ENCODE data around the gene KHDRBS1. TPM values are rescaled to one million over a fixed set of nuclear protein-coding genes. Genes with fewer than 3 reads are reported as not detected.

KHDRBS1 gene
- polyA plus RNA-seq, 1 experiment, result 76.2 TPM

GRCh38 chr1:32007591-32007940 is 6.1 kb upstream of the KHDRBS1 start:
- no peak for DNase-seq (ENCODE audit: low read depth, low spot score)
- POLR2A ChIA-PET, result no interaction called here
- Histone ChIP-seq H3K4me3 (ENCODE audit: low read depth, low read length) (no peak overlapping the region), H3K27ac (ENCODE audit: low read depth, low read length) (no peak overlapping the region), H3K9me3 (ENCODE audit: control insufficient read depth, insufficient read depth, low read length) (no peaks in the 10 kb centered on the region; the same call in 1 of the 2 replicates), H3K27me3 (ENCODE audit: control insufficient read depth, insufficient read depth, low read length) (no peaks in the 10 kb centered on the region)
- no peak for TF ChIP-seq CTCF (IDR thresholded peaks at IDR 0.05; ENCODE audit: low read depth, low read length)
- CTCF ChIA-PET, result no interaction called here

GRCh38 chr1:32010246-32010645 is 3.4 kb upstream of the KHDRBS1 start:
- Histone ChIP-seq H3K4me3 (ENCODE audit: low read depth, low read length) (no peak overlapping the region), H3K9me3 (ENCODE audit: control insufficient read depth, insufficient read depth, low read length) (peaks cover 2% of the 10 kb centered on the region; the same call in 1 of the 2 replicates), H3K27ac (ENCODE audit: low read depth, low read length) (no peak overlapping the region), H3K27me3 (ENCODE audit: control insufficient read depth, insufficient read depth, low read length) (no peaks in the 10 kb centered on the region)
- ChIA-PET CTCF (no interaction called here), POLR2A (no interaction called here)
- no peak for TF ChIP-seq CTCF (IDR thresholded peaks at IDR 0.05; ENCODE audit: low read depth, low read length)
- no peak for DNase-seq (ENCODE audit: low read depth, low spot score)

GRCh38 chr1:32012709-32013385 is 821 bp upstream of the KHDRBS1 start:
- POLR2A ChIA-PET, result interaction anchor here (0.5 to 1.6 kb wide), 24 partner anchors 7 to 1115 kb away, joined by 3 to 10 read pairs (median 4); partner anchors contain the start of genes COL16A1, PTP4A2 and TMEM39B
- peaks cover 2% of the 10 kb centered on the region; the same call in 1 of the 2 replicates for H3K9me3 ChIP-seq (ENCODE audit: control insufficient read depth, insufficient read depth, low read length)
- no peaks in the 10 kb centered on the region for H3K27me3 ChIP-seq (ENCODE audit: control insufficient read depth, insufficient read depth, low read length)
- CTCF ChIA-PET, result interaction anchor here (0.8 to 5.7 kb wide), 2 partner anchors 9 to 97 kb away, joined by 8 to 34 read pairs; no protein-coding TSS in a partner anchor
- TF ChIP-seq CTCF (IDR thresholded peaks at IDR 0.05; ENCODE audit: low read depth, low read length), result no peak
- H3K27ac ChIP-seq (ENCODE audit: low read depth, low read length), result peak overlapping the region; percentile 95
- no peak for DNase-seq (ENCODE audit: low read depth, low spot score)
- peak overlapping the region; percentile 63 for H3K4me3 ChIP-seq (ENCODE audit: low read depth, low read length)

- Histone ChIP-seq H3K27ac (ENCODE audit: low read depth, low read length) (peak overlapping the region; percentile 96), H3K4me3 (ENCODE audit: low read depth, low read length) (peak overlapping the region; percentile 99), H3K9me3 (ENCODE audit: control insufficient read depth, insufficient read depth, low read length) (peaks cover 2% of the 10 kb centered on the region; the same call in 1 of the 2 replicates), H3K27me3 (ENCODE audit: control insufficient read depth, insufficient read depth, low read length) (no peaks in the 10 kb centered on the region)
- ChIA-PET POLR2A (interaction anchor here (0.6 to 1.8 kb wide), 5 partner anchors 34 to 58 kb away, joined by 3 to 10 read pairs (median 5); partner anchors contain the start of gene TMEM39B), CTCF (interaction anchor here (5.7 kb wide), 1 partner anchor 10 kb away, joined by 34 read pairs; no protein-coding TSS in a partner anchor)
- peak; percentile 20 for DNase-seq (ENCODE audit: low read depth, low spot score)
- TF ChIP-seq CTCF (IDR thresholded peaks at IDR 0.05; ENCODE audit: low read depth, low read length), result no peak
Measured at GRCh38 chr1:32014199-32014947, 705 bp downstream of the KHDRBS1 start.

- Histone ChIP-seq H3K27me3 (ENCODE audit: control insufficient read depth, insufficient read depth, low read length) (no peaks in the 10 kb centered on the region), H3K27ac (ENCODE audit: low read depth, low read length) (peak overlapping the region; percentile 96), H3K4me3 (ENCODE audit: low read depth, low read length) (peak overlapping the region; percentile 99), H3K9me3 (ENCODE audit: control insufficient read depth, insufficient read depth, low read length) (peaks cover 2% of the 10 kb centered on the region; the same call in 1 of the 2 replicates)
- CTCF ChIA-PET, result interaction anchor here (5.7 kb wide), 1 partner anchor 11 kb away, joined by 34 read pairs; no protein-coding TSS in a partner anchor
- TF ChIP-seq CTCF (IDR thresholded peaks at IDR 0.05; ENCODE audit: low read depth, low read length), result no peak
- POLR2A ChIA-PET, result interaction anchor here (0.6 to 1.8 kb wide), 4 partner anchors 33 to 50 kb away, joined by 3 to 5 read pairs (median 4); no protein-coding TSS in a partner anchor
- DNase-seq (ENCODE audit: low read depth, low spot score), result no peak
Measured at GRCh38 chr1:32014948-32015273, 1.2 kb downstream of the KHDRBS1 start.

All from AG04450 (cell line).